Effector memory CD4-positive, alpha-beta T cell (primary cell): ENCODE measurements around the gene TUBB3.
"Not testable (repeated sequence)": the region's sequence is repeated elsewhere in the genome, so short reads cannot be mapped to it uniquely, and the experiment has no call there.

Experiments used
- DNase-seq, 3 donors: peaks; one replicate each; pipeline ENCODE4 v3.0.0-alpha.2; 2020
- H3K27ac ChIP-seq: 2 replicates; pipeline ENCODE4 v1.7.0; 2013; ENCODE audit warnings: mild to moderate bottlenecking, low read length, moderate library complexity; ENCODE audit not compliant: insufficient read depth, poor library complexity, severe bottlenecking
- H3K27me3 ChIP-seq: replicated peaks from 2 replicates; pipeline ENCODE4 v1.7.0; 2013; ENCODE audit warnings: mild to moderate bottlenecking, low read length; ENCODE audit not compliant: insufficient read depth, control insufficient read depth, poor library complexity, severe bottlenecking
- H3K36me3 ChIP-seq: 2 replicates; pipeline ENCODE4 v1.7.0; 2013; ENCODE audit warnings: mild to moderate bottlenecking, low read length, moderate library complexity; ENCODE audit not compliant: control insufficient read depth, insufficient read depth
- H3K4me1 ChIP-seq: 2 replicates; pipeline ENCODE4 v1.7.0; 2013; ENCODE audit warnings: low read length, mild to moderate bottlenecking; ENCODE audit not compliant: control insufficient read depth, insufficient read depth, poor library complexity, severe bottlenecking
- H3K4me3 ChIP-seq: 2 replicates; pipeline ENCODE4 v1.7.0; 2013; ENCODE audit warnings: low read length, low read depth, mild to moderate bottlenecking; ENCODE audit not compliant: insufficient read depth, poor library complexity, severe bottlenecking
- H3K9me3 ChIP-seq: 2 replicates; pipeline ENCODE4 v1.7.0; 2013; ENCODE audit warnings: mild to moderate bottlenecking, low read length, moderate library complexity; ENCODE audit not compliant: control insufficient read depth

TUBB3 gene

GRCh38 chr16:89910717-89911354 lies 12.3 kb upstream of the TUBB3 start:
- Histone ChIP-seq H3K36me3 (peaks cover 43% of the 10 kb centered on the region), H3K9me3 (no peaks in the 10 kb centered on the region), H3K27ac (no peak overlapping the region), H3K27me3 (no peaks in the 10 kb centered on the region), H3K4me3 (no peak overlapping the region), H3K4me1 (peaks cover 5% of the 10 kb centered on the region)
- DNase-seq: no peak

- Histone ChIP-seq H3K36me3 (peaks cover 37% of the 10 kb centered on the region), H3K9me3 (no peaks in the 10 kb centered on the region), H3K4me1 (peaks cover 5% of the 10 kb centered on the region), H3K27ac (no peak overlapping the region), H3K27me3 (no peaks in the 10 kb centered on the region), H3K4me3 (no peak overlapping the region)
- no peak for DNase-seq
These were observed 11.8 kb upstream of the TUBB3 start for GRCh38 chr16:89911375-89911774.

DNA sequence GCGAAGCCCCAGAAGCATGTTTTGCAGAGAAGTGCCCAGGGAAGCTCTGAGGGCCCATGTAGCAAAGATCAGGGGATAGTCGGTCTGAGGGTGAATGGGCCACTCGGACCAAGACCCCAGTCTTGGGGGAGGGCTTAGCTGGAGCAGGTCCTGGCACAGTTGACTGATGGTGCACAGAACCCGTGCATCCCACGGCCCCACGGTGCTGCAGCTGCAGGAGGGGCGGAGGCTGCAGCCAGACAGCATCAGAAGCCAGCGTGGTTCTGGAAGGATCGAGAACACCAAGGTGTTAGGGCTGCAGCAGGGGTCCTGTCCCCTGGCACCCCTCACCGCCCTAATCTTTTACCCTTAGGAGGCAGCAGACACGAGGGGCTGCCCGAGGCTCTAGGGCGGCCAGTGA lies 11.0 kb upstream of the TUBB3 start:
- H3K4me3 ChIP-seq: no peak overlapping the region
- peaks cover 29% of the 10 kb centered on the region for H3K36me3 ChIP-seq
- no peaks in the 10 kb centered on the region for H3K27me3 ChIP-seq
- DNase-seq: no peak
- peaks cover 8% of the 10 kb centered on the region for H3K4me1 ChIP-seq
- H3K9me3 ChIP-seq: no peaks in the 10 kb centered on the region
- no peak overlapping the region for H3K27ac ChIP-seq

- H3K27me3 ChIP-seq: no peaks in the 10 kb centered on the region
- no peak for DNase-seq
- no peak overlapping the region for H3K4me3 ChIP-seq
- H3K27ac ChIP-seq: no peak overlapping the region
- H3K36me3 ChIP-seq: peaks cover 29% of the 10 kb centered on the region
- H3K9me3 ChIP-seq: no peaks in the 10 kb centered on the region
- peaks cover 13% of the 10 kb centered on the region for H3K4me1 ChIP-seq
These were observed 10.5 kb upstream of the TUBB3 start for GRCh38 chr16:89912627-89913026.

DNA sequence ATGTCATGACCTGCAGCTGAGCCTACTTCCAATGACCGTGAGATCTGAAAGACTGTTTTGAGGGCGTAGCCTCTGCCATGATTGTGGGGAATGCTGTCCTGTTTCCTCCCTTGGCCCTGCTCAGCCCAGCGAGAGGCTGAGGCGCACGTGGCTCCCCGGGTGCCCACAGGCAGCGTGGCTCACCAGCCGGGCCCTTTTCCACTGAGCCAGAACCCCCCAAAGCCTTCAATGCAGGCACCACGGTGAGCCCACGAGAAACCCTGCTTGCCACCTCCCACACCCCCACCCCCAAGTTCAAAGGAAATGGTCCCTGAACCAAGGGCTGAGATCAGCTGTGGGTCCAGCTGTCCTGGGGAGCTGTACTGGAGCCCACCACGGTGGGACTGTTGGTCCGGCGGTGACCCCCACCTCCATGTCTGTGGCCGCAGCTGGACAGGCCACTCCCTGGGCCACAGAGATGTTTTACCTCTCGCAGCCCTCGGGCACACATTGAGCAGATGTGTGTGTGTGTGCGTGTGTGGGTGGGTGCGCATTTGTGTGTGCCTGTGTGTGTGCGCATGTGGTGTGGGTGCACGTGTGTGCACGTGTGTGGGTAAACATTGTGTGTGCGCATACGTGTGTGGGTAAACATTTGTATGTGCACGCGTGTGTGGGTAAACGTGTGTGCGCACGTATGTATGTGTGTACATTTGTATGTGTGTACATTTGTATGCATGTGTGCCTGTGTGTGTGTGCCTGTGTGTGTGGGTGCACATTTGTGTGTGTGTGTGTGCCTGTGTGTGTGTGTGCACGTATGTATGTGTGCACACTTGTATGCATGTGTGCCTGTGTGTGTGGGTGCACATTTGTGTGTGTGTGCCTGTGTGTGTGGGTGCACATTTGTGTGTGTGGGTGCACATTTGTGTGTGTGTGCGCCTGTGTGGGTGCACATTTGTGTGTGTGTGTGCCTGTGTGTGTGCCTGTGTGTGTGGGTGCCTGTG lies 9.4 kb upstream of the TUBB3 start:
- no peak overlapping the region for H3K4me3 ChIP-seq
- H3K27ac ChIP-seq: no peak overlapping the region
- H3K36me3 ChIP-seq: peaks cover 22% of the 10 kb centered on the region
- H3K27me3 ChIP-seq: no peaks in the 10 kb centered on the region
- no peak for DNase-seq
- peaks cover 23% of the 10 kb centered on the region for H3K4me1 ChIP-seq
- no peaks in the 10 kb centered on the region for H3K9me3 ChIP-seq

DNA sequence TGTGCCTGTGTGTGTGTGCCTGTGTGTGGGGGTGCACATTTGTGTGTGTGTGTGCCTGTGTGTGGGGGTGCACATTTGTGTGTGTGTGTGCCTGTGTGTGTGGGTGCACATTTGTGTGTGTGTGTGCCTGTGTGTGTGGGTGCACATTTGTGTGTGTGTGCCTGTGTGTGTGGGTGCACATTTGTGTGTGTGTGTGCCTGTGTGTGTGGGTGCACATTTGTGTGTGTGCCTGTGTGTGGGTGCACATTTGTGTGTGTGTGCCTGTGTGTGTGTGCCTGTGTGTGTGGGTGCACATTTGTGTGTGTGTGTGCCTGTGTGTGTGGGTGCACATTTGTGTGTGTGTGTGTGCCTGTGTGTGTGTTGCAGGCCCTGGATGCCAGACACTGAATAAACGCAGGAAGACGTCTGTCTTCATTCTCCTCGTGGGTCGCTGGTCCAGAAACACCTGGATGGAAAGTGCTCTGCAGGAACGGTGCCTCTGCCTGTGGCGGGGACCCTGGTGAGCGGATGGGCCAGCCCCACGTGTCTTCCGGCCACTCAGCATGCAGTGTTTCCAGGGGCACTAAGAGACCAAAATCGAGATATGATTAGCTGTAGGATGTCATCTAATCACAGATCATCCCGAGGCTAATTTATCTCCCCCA lies 8.4 kb upstream of the TUBB3 start:
- not testable (repeated sequence) for DNase-seq, H3K27ac ChIP-seq, H3K9me3 ChIP-seq, H3K27me3 ChIP-seq, H3K4me3 ChIP-seq
- peaks cover 18% of the 10 kb centered on the region for H3K36me3 ChIP-seq
- H3K4me1 ChIP-seq: peaks cover 29% of the 10 kb centered on the region

DNA sequence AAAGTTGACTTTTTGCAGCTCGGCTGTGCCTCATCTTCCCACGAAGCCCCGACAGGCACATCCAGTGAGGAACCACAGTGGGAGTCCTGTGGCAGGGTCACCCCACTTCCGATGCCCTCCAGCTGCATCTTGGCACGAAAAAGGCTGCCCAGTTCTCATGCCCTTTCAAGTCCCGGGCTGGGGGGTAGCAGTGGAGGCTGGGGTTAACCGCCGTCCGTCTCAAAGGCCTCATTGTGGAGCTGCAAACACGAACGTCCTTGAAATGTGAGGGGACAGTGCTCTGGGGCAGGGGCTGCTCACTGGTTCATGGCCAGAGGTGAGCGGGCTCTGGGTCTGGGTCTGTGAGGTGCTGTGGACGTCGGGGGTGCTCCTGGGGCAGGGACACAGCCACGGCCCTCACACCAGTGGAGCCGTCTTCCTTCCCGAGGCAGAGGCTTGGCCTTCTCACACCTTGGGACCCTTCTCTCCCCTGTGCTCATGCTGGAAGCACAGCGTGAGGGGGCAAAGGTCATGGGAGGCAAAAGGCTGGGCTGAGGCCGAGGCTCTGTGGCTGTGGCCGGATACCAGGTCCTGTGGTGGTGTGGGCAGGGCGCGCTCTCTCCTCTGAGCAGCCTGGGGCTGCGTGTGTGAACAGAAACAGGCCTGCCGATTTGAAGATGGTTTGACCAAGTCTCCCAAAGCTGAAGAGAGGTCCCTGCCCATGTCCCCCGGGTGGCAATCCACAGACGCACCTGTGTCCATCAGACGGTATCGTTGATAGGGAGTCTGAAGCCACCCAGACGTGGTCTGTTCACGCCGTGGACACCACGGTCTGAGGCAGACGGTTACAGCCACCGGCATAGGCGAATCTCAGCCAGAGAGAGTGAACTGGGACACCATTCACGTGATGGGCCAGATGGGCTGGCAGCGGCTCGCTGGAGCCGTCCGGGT lies 7.6 kb upstream of the TUBB3 start:
- no peak overlapping the region for H3K27ac ChIP-seq
- no peaks in the 10 kb centered on the region for H3K27me3 ChIP-seq
- H3K9me3 ChIP-seq: no peaks in the 10 kb centered on the region
- peaks cover 26% of the 10 kb centered on the region for H3K4me1 ChIP-seq
- H3K4me3 ChIP-seq: no peak overlapping the region
- DNase-seq: no peak
- H3K36me3 ChIP-seq: peaks cover 17% of the 10 kb centered on the region

DNA sequence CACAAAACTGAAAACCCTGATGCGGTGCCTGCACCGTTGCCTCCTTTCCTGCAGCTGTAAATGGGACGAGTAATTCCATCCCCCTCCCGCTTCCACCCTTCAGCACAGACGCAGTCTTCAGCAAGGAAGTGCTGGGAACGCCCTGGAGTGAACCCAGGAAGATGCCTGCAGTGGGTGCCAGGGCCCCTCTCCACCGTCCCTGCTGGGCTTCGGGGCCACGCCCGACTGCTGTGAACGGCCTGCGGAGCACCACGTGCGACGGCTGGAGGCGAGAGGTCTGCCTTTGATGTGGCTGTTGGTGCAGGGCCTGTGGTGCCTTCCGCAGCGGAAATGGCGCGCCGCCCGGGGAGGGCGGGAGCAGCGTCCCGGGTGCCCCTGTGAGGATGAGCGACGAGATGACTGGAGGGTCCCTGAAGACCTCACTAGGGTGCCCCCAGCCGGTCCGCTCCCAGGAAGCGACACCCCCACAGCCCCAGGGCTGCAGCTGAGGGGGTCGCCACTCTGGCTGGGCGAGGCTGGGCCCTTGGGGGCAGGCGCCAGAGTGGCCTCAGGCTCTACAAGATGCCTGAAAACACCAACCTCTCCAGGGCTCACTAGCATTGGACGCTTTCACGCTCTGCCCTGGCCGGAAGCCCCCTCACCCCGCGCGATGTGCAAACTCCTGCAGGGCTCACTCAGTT lies 5.2 kb upstream of the TUBB3 start:
- Histone ChIP-seq H3K27me3 (peaks cover 11% of the 10 kb centered on the region), H3K36me3 (no peaks in the 10 kb centered on the region), H3K4me1 (peaks cover 50% of the 10 kb centered on the region), H3K27ac (no peak overlapping the region), H3K9me3 (no peaks in the 10 kb centered on the region), H3K4me3 (peak overlapping the region; percentile 48)
- peak; percentile 59 to 74 (median 70) for DNase-seq
